Lung (tissue), 12 donors: ENCODE measurements around the gene PRPF8. TPM values are rescaled to one million over a fixed set of nuclear protein-coding genes. Genes with fewer than 3 reads are reported as not detected.

Experiments used
- ATAC-seq: fragments of 200-7000 bp; cut with Tn5 transposase; one replicate; pipeline ENCODE4 v1.9.1; 2020; ENCODE audit warnings: moderate number of reproducible peaks; ENCODE audit not compliant: insufficient read depth, low FRiP score
- DNase-seq, 3 donors: peaks; one replicate each; pipeline ENCODE4 v3.0.0-alpha.2; 2013 to 2017
- H3K27ac ChIP-seq, 2 donors: one replicate each; pipeline ENCODE4 v1.5.1; 2013; ENCODE audit warnings: mild to moderate bottlenecking in 2 of 2, moderate library complexity in 2 of 2, control low read depth in 1 of 2, inconsistent platforms in 1 of 2, low read depth in 1 of 2, low read length in 1 of 2
- H3K27me3 ChIP-seq, 3 donors: one replicate each; pipeline ENCODE4 v1.5.1; 2013; ENCODE audit warnings: low read length in 2 of 3; ENCODE audit not compliant: control insufficient read depth in 3 of 3, insufficient read depth in 3 of 3
- H3K36me3 ChIP-seq, 4 donors: one replicate each; pipeline ENCODE4 v1.5.1; 2013; ENCODE audit warnings: low read length in 4 of 4, mild to moderate bottlenecking in 1 of 4, moderate library complexity in 1 of 4; ENCODE audit not compliant: control insufficient read depth in 4 of 4, insufficient read depth in 4 of 4
- H3K4me1 ChIP-seq, 5 donors: one replicate each; pipeline ENCODE4 v1.5.1; 2013; ENCODE audit warnings: low read length in 5 of 5, mild to moderate bottlenecking in 2 of 5, moderate library complexity in 1 of 5; ENCODE audit not compliant: control insufficient read depth in 5 of 5, insufficient read depth in 5 of 5
- H3K4me3 ChIP-seq: one replicate; pipeline ENCODE4 v1.5.1; 2013; ENCODE audit warnings: mild to moderate bottlenecking, control low read depth, moderate library complexity
- H3K9ac ChIP-seq, 2 donors: one replicate each; pipeline ENCODE4 v1.5.1; 2013; ENCODE audit warnings: low read length in 2 of 2, control low read depth in 1 of 2; ENCODE audit not compliant: insufficient read depth in 1 of 2
- H3K9me3 ChIP-seq, 4 donors: one replicate each; pipeline ENCODE4 v1.5.1; 2013; ENCODE audit warnings: low read length in 3 of 4, mild to moderate bottlenecking in 1 of 4, moderate library complexity in 1 of 4; ENCODE audit not compliant: control insufficient read depth in 4 of 4, insufficient read depth in 3 of 4
- CTCF ChIP-seq: IDR thresholded peaks from 2 replicates; pipeline ENCODE4 v1.5.1; 2012; ENCODE audit warnings: mild to moderate bottlenecking; ENCODE audit errors: control extremely low read depth, extremely low read depth
- WGBS, 2 donors: extraction: QIAGEN DNeasy Blood & Tissue Kit; methylation state at CpG; one replicate each; pipeline ENCODE4 v1.1.7; 2013; 5-methylcytosine and 5-hydroxymethylcytosine counted together
- polyA plus RNA-seq, 2 donors: library from polyadenylated mRNA; stranded (reverse); fragments of 200-250 nt; gene quantifications; one replicate each; pipeline ENCODE4 v1.2.1, GENCODE V29; 2013
- total RNA-seq, 2 donors: library from RNA; depleted of rRNA in 1 of 2; stranded (reverse); fragments of >200 nt in 1 of 2; gene quantifications; one replicate each; pipeline ENCODE4 v1.2.1, GENCODE V29; 2014 to 2021
- donor health status: control.
- donor health status: control.
- donor health status: Bipolar disorder and iron deficiency.
- donor health status: healthy.
- donor health status: DM: yes; HTN: yes; CAD: no.

PRPF8 gene
- total and polyA plus RNA-seq, 4 donors = 97.2 to 277 (median 161) TPM

DNA sequence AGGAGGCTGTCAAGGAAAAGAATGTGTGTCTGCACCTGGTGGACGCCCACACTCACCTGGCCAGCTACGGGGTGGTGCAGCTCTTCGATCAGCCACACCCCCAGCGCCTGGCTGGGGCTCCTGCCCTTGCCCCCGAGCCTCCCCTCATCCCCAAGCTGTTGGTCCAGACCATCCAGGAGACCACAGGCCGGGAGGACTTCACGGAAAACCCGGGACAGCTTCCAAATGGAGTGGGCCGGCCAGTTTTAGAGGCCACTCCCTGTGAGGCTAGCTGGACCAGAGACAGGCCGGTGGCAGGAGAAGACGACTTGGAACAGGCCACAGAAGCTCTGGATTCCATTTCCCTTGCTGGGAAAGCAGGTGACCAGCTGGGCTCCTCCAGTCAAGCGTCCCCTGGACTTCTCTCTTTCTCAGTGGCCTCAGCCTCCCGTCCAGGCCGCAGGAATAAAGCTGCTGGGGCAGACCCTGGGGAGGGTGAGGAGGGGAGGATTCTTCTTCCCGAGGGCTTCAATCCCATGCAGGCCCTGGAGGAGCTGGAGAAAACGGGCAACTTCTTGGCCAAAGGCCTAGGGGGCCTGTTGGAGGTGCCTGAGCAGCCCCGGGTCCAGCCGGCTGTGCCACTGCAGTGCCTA, 42.1 kb upstream of the PRPF8 start:
- no peak overlapping the region for H3K9ac ChIP-seq
- 82 to 91% methylated on average over 18 of the region's 18 CpGs for WGBS, 2 donors
- DNase-seq (no peak), ATAC-seq (no peak)
- H3K27ac ChIP-seq = no peak overlapping the region
- TF ChIP-seq CTCF = no peak
- no peaks in the 10 kb centered on the region for H3K27me3 ChIP-seq
- no peaks in the 10 kb centered on the region for H3K9me3 ChIP-seq
- H3K4me3 ChIP-seq = no peak overlapping the region
- peaks cover 0 to 37% (median 0%) of the 10 kb centered on the region in 4 donors for H3K36me3 ChIP-seq
- H3K4me1 ChIP-seq = peaks cover 0 to 24% (median 0%) of the 10 kb centered on the region in 5 donors

DNA sequence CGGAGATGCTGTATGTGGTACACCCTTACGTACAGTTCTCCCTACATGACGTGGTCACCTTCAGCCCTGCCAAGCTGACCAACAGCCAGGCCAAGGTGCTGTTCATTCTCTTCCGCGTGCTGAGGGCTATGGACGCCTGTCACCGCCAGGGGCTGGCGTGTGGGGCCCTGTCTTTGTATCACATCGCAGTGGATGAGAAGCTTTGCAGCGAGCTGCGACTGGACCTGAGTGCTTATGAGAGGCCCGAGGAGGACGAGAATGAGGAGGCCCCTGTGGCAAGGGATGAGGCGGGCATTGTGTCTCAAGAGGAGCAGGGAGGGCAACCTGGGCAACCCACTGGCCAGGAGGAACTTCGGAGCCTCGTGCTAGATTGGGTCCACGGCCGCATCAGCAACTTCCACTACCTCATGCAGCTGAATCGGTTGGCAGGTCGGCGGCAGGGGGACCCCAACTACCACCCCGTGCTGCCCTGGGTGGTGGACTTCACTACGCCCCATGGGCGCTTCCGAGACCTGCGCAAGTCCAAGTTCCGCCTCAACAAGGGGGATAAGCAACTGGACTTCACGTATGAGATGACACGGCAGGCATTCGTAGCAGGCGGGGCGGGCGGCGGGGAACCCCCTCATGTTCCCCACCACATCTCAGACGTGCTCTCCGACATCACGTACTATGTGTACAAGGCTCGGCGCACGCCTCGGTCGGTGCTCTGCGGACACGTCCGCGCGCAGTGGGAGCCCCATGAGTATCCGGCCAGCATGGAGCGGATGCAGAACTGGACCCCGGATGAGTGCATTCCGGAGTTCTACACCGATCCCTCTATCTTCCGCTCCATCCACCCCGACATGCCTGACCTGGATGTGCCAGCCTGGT, 41.2 kb upstream of the PRPF8 start:
- Histone ChIP-seq H3K4me3 (no peak overlapping the region), H3K9ac (no peak overlapping the region), H3K36me3 (peaks cover 0 to 34% (median 0%) of the 10 kb centered on the region in 4 donors), H3K27me3 (no peaks in the 10 kb centered on the region), H3K4me1 (peaks cover 0 to 24% (median 0%) of the 10 kb centered on the region in 5 donors), H3K9me3 (no peaks in the 10 kb centered on the region), H3K27ac (no peak overlapping the region)
- 94 to 96% methylated on average over 52 to 54 of the region's 54 CpGs for WGBS, 2 donors
- no peak for TF ChIP-seq CTCF
- DNase-seq = no peak
- no peak for ATAC-seq

- ATAC-seq = peak; percentile 30
- Histone ChIP-seq H3K4me1 (peaks cover 0 to 18% (median 0%) of the 10 kb centered on the region in 5 donors), H3K27ac (peak overlapping the region; percentile 74 to 82), H3K4me3 (peak overlapping the region; percentile 57), H3K27me3 (no peaks in the 10 kb centered on the region), H3K9me3 (no peaks in the 10 kb centered on the region), H3K9ac (no peak overlapping the region), H3K36me3 (peaks cover 0 to 27% (median 0%) of the 10 kb centered on the region in 4 donors)
- no peak for DNase-seq
- no peak for TF ChIP-seq CTCF
- WGBS, 2 donors = 13 to 26% methylated on average over 32 to 51 of the region's 51 CpGs
Observed at GRCh38 chr17:1724869-1725641, 40.4 kb upstream of the PRPF8 start.
